Hepatocyte (in vitro differentiated cells): ENCODE data around the gene GNPTG. TPM values are rescaled to one million over a fixed set of nuclear protein-coding genes. Genes with fewer than 3 reads are reported as not detected.

ENCODE experiments used
- DNase-seq: peaks from one replicate; pipeline ENCODE4 v3.0.0-alpha.2; 2016; ENCODE audit warnings: low spot score
- H2AFZ ChIP-seq: fragments of 200-600 bp; sonication (generic); 2 replicates; pipeline ENCODE4 v1.6.0; 2016; ENCODE audit warnings: antibody characterized with exemption, mild to moderate bottlenecking
- H3K27ac ChIP-seq: fragments of 200-600 bp; sonication (generic); 2 replicates; pipeline ENCODE4 v1.5.1; 2016; ENCODE audit warnings: mild to moderate bottlenecking
- H3K27me3 ChIP-seq: fragments of 200-600 bp; sonication (generic); 2 replicates; pipeline ENCODE4 v1.6.1; 2016
- H3K36me3 ChIP-seq: fragments of 200-600 bp; sonication (generic); replicated peaks from 2 replicates; pipeline ENCODE4 v1.5.1; 2016; ENCODE audit warnings: low read depth; ENCODE audit not compliant: insufficient read depth
- H3K4me1 ChIP-seq: fragments of 200-600 bp; sonication (generic); 2 replicates; pipeline ENCODE4 v1.5.1; 2016; ENCODE audit warnings: mild to moderate bottlenecking, moderate library complexity; ENCODE audit not compliant: insufficient read depth
- H3K4me2 ChIP-seq: fragments of 200-600 bp; sonication (generic); 2 replicates; pipeline ENCODE4 v1.6.0; 2016
- H3K4me3 ChIP-seq: fragments of 200-600 bp; sonication (generic); 2 replicates; pipeline ENCODE4 v1.5.1; 2016; ENCODE audit warnings: mild to moderate bottlenecking
- H3K79me2 ChIP-seq: fragments of 200-600 bp; sonication (generic); 2 replicates; pipeline ENCODE4 v1.6.0; 2017; ENCODE audit warnings: mild to moderate bottlenecking
- H3K9me2 ChIP-seq: fragments of 200-600 bp; sonication (generic); replicated peaks from 2 replicates; pipeline ENCODE4 v1.6.0; 2017; ENCODE audit warnings: mild to moderate bottlenecking; ENCODE audit not compliant: insufficient read depth
- H3K9me3 ChIP-seq: fragments of 200-600 bp; sonication (generic); 2 replicates; pipeline ENCODE4 v1.5.1; 2016; ENCODE audit warnings: low read depth, mild to moderate bottlenecking
- H4K20me1 ChIP-seq: fragments of 200-600 bp; sonication (generic); 2 replicates; pipeline ENCODE4 v1.6.0; 2016; ENCODE audit warnings: mild to moderate bottlenecking; ENCODE audit not compliant: insufficient read depth, poor library complexity, severe bottlenecking
- CTCF ChIP-seq: fragments of 200-600 bp; sonication (generic); IDR thresholded peaks from 2 replicates; pipeline ENCODE4 v1.5.1; 2016; ENCODE audit warnings: antibody characterized with exemption, mild to moderate bottlenecking; ENCODE audit not compliant: poor library complexity
- EZH2 ChIP-seq: fragments of 200-600 bp; sonication (generic); IDR thresholded peaks from 2 replicates; pipeline ENCODE4 v1.6.1; 2016; ENCODE audit warnings: antibody characterized with exemption, mild to moderate bottlenecking, borderline replicate concordance
- EZH2phosphoT487 ChIP-seq: fragments of 200-600 bp; sonication (generic); IDR thresholded peaks from one replicate; pipeline ENCODE4 v1.6.1; 2018; ENCODE audit warnings: antibody characterized with exemption, mild to moderate bottlenecking, low read depth, moderate library complexity; ENCODE audit not compliant: unreplicated experiment, severe bottlenecking
- WGBS: methylation state at CpG from one replicate; pipeline ENCODE4 v1.1.6; 2016; ENCODE audit warnings: low lambda C conversion rate; ENCODE audit errors: missing lambda C conversion rate; 5-methylcytosine and 5-hydroxymethylcytosine counted together
- polyA plus RNA-seq: library from polyadenylated mRNA; unstranded; fragments of >200 nt; fragmentation: Nextera tagmentation; extraction: Ambion mirVana; gene quantifications from 2 replicates; pipeline ENCODE4 v1.2.1, GENCODE V29; 2016
- total RNA-seq: library from RNA; depleted of rRNA; stranded (reverse); fragments of >200 nt; gene quantifications from 2 replicates; pipeline ENCODE4 v1.2.3, GENCODE V29; 2014

The GNPTG gene
- total and polyA plus RNA-seq, 2 experiments from 2014 or later: 76.6 to 133 TPM

- H3K4me2 ChIP-seq: no peak overlapping the region
- no peak overlapping the region for H3K27ac ChIP-seq
- no peaks in the 10 kb centered on the region for H3K9me3 ChIP-seq
- no peak for DNase-seq
- H3K36me3 ChIP-seq: no peaks in the 10 kb centered on the region
- no peaks in the 10 kb centered on the region for H3K79me2 ChIP-seq
- no peaks in the 10 kb centered on the region for H3K9me2 ChIP-seq
- H3K27me3 ChIP-seq: peaks cover 56% of the 10 kb centered on the region
- no peak for TF ChIP-seq EZH2
- no peak for TF ChIP-seq EZH2phosphoT487
- no peak for TF ChIP-seq CTCF
- no peaks in the 10 kb centered on the region for H4K20me1 ChIP-seq
- H3K4me1 ChIP-seq: peaks cover 25% of the 10 kb centered on the region
- no peak overlapping the region for H3K4me3 ChIP-seq
- H2AFZ ChIP-seq: no peak overlapping the region
- WGBS: 74% methylated on average over 14 of the region's 16 CpGs
Measured at GRCh38 chr16:1335211-1335971, 16.3 kb upstream of the GNPTG start.

- Histone ChIP-seq H3K9me2 (no peaks in the 10 kb centered on the region), H3K27me3 (peaks cover 56% of the 10 kb centered on the region), H3K4me2 (no peak overlapping the region), H3K27ac (no peak overlapping the region), H3K79me2 (no peaks in the 10 kb centered on the region), H3K36me3 (no peaks in the 10 kb centered on the region), H4K20me1 (no peaks in the 10 kb centered on the region), H3K4me3 (no peak overlapping the region), H3K4me1 (peaks cover 25% of the 10 kb centered on the region), H2AFZ (no peak overlapping the region), H3K9me3 (no peaks in the 10 kb centered on the region)
- no peak for DNase-seq
- TF ChIP-seq EZH2phosphoT487 (no peak), CTCF (no peak), EZH2 (no peak)
- 32% methylated on average over 11 of the region's 12 CpGs for WGBS
Measured at GRCh38 chr16:1335996-1336395, 15.7 kb upstream of the GNPTG start.

- peaks cover 52% of the 10 kb centered on the region for H3K27me3 ChIP-seq
- H3K9me3 ChIP-seq: no peaks in the 10 kb centered on the region
- no peak overlapping the region for H2AFZ ChIP-seq
- no peak for TF ChIP-seq CTCF
- no peak for TF ChIP-seq EZH2phosphoT487
- TF ChIP-seq EZH2: no peak
- H3K27ac ChIP-seq: no peak overlapping the region
- H3K9me2 ChIP-seq: no peaks in the 10 kb centered on the region
- no peaks in the 10 kb centered on the region for H4K20me1 ChIP-seq
- no peaks in the 10 kb centered on the region for H3K79me2 ChIP-seq
- H3K4me3 ChIP-seq: no peak overlapping the region
- H3K4me2 ChIP-seq: no peak overlapping the region
- peaks cover 20% of the 10 kb centered on the region for H3K4me1 ChIP-seq
- no peaks in the 10 kb centered on the region for H3K36me3 ChIP-seq
- DNase-seq: no peak
- 85% methylated on average over 14 of the region's 15 CpGs for WGBS
Measured at GRCh38 chr16:1336619-1337018, 15.1 kb upstream of the GNPTG start.

GRCh38 chr16:1337486-1337885, 14.2 kb upstream of the GNPTG start:
- no peak overlapping the region for H2AFZ ChIP-seq
- no peaks in the 10 kb centered on the region for H3K79me2 ChIP-seq
- H3K9me3 ChIP-seq: no peaks in the 10 kb centered on the region
- 66% methylated on average over 9 of the region's 9 CpGs for WGBS
- H4K20me1 ChIP-seq: no peaks in the 10 kb centered on the region
- no peak overlapping the region for H3K4me2 ChIP-seq
- no peaks in the 10 kb centered on the region for H3K36me3 ChIP-seq
- H3K27me3 ChIP-seq: peaks cover 43% of the 10 kb centered on the region
- no peaks in the 10 kb centered on the region for H3K9me2 ChIP-seq
- TF ChIP-seq EZH2phosphoT487: no peak
- no peak for TF ChIP-seq CTCF
- TF ChIP-seq EZH2: no peak
- DNase-seq: no peak
- H3K4me1 ChIP-seq: peaks cover 11% of the 10 kb centered on the region
- H3K4me3 ChIP-seq: no peak overlapping the region
- H3K27ac ChIP-seq: no peak overlapping the region
